ENCODE measurements around the gene DOCK7.

DNA sequence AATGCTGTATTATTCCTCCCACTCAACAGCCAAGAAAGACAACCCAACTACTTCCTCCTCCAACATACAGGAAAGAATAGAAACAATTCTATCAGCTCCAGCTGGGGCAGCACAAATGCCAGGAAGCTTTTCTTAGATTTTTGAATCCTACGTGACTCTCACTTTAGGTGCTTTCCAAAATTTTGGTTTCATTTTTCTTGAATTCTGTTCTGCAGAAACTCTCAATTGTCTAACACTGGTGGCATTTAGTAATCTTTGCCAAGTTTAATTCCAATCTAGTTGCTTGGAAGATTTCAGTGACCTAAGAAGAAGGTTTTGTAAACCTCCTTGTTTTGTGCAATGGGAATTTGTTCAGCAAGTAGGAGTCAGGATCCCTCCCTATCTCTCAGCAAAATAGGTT lies 37.1 kb upstream of the DOCK7 start:
- TF ChIP-seq, protein P1, sequence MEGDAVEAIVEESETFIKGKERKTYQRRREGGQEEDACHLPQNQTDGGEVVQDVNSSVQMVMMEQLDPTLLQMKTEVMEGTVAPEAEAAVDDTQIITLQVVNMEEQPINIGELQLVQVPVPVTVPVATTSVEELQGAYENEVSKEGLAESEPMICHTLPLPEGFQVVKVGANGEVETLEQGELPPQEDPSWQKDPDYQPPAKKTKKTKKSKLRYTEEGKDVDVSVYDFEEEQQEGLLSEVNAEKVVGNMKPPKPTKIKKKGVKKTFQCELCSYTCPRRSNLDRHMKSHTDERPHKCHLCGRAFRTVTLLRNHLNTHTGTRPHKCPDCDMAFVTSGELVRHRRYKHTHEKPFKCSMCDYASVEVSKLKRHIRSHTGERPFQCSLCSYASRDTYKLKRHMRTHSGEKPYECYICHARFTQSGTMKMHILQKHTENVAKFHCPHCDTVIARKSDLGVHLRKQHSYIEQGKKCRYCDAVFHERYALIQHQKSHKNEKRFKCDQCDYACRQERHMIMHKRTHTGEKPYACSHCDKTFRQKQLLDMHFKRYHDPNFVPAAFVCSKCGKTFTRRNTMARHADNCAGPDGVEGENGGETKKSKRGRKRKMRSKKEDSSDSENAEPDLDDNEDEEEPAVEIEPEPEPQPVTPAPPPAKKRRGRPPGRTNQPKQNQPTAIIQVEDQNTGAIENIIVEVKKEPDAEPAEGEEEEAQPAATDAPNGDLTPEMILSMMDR (IDR thresholded peaks at IDR 0.05; ENCODE audit: low read depth, low read length, poor library complexity, severe bottlenecking), result no peak
- no peak for TF ChIP-seq EZH2phosphoT487 (IDR thresholded peaks at IDR 0.05; ENCODE audit: borderline replicate concordance, low read length)

All from DOHH2 (cell line).